B cell (primary cell): ENCODE data around the gene DDB1.

Experiments used
- CTCF ChIP-seq: fragments of 200-600 bp; IDR thresholded peaks from one replicate; pipeline ENCODE4 v1.8.0; 2022; ENCODE audit warnings: antibody characterized with exemption, mild to moderate bottlenecking
- EZH2 ChIP-seq: IDR thresholded peaks from 2 replicates; pipeline ENCODE4 v1.6.1; 2012; ENCODE audit warnings: borderline replicate concordance, low read depth, mild to moderate bottlenecking, moderate library complexity, low read length; ENCODE audit not compliant: insufficient read depth, poor library complexity, severe bottlenecking

DNA sequence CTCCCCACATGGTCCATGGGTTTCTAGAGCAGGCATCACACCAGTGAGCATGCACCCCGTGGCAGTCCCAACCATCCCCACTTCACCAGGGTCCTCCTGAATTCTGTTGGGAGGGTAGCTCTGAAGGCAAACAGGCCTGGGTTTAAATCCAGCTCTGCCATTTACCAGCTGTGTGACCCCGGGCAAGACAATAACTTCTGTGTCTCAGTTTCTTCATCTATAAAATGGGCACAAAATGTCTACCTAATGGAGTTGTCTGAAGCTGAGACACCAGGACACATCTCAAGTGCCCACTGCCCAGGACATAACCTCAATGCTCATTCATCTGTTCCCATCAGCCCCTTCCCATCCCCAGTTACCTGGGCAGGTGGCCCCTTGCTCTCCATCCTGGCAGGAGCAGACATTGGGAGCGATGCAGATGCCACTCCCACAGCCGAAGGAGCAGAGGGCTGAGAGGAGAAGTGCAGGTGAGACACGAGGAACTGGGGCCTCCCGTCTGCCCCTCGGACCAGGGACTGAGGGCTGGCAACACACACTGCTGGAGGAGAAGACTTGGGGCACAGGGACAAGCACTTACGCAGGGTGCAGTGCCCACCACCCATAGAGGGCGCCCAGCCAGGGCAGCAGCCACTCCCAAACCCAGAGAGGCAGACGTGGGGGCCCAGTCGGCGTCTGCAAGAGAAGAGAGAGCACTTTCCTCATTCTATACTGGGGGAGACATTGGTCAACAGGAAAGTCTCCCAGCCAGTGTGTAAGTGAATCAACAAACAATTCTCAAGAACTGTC, 41.8 kb downstream of the DDB1 start:
- TF ChIP-seq CTCF (no peak), EZH2 (no peak)
